Large intestine (tissue), 12 donors: ENCODE results near the gene TMEM263. TPM values are rescaled to one million over a fixed set of nuclear protein-coding genes. Genes with fewer than 3 reads are reported as not detected.

Experiments
- DNase-seq, 2 donors: peaks; one replicate each; pipeline versions ENCODE4 v3.0.0 to v3.0.0-alpha.2; 2013
- H3K27ac ChIP-seq: one replicate; pipeline ENCODE4 v1.5.1; 2013; ENCODE audit warnings: low read length
- H3K27me3 ChIP-seq: 2 replicates; pipeline ENCODE4 v1.6.1; 2013; ENCODE audit warnings: low read length; ENCODE audit not compliant: control insufficient read depth, insufficient read depth
- H3K36me3 ChIP-seq: 2 replicates; pipeline ENCODE4 v1.6.1; 2013; ENCODE audit warnings: low read length; ENCODE audit not compliant: control insufficient read depth, insufficient read depth
- H3K4me1 ChIP-seq: one replicate; pipeline ENCODE4 v1.6.1; 2013; ENCODE audit warnings: low read length; ENCODE audit not compliant: control insufficient read depth, insufficient read depth
- H3K4me3 ChIP-seq: one replicate; pipeline ENCODE4 v1.5.1; 2013; ENCODE audit warnings: low read length
- H3K9me3 ChIP-seq: one replicate; pipeline ENCODE4 v1.6.1; 2013; ENCODE audit warnings: mild to moderate bottlenecking, low read depth, low read length, moderate library complexity; ENCODE audit not compliant: control insufficient read depth
- WGBS: methylation state at CpG from one replicate; pipeline ENCODE4 v1.1.5; 2013; ENCODE audit warnings: low lambda C conversion rate; ENCODE audit not compliant: insufficient coverage; 5-methylcytosine and 5-hydroxymethylcytosine counted together
- long read RNA-seq, 11 donors: transcript quantifications; one replicate each; lab custom pipeline, GENCODE V29; 2026
- polyA plus RNA-seq: library from polyadenylated mRNA; unstranded; fragments of 120-200 nt; gene quantifications from one replicate; pipeline ENCODE4 v1.2.1, GENCODE V29; 2013

The TMEM263 gene
- 44.4 TPM for polyA plus RNA-seq
- long read RNA-seq, donor 1, partial matches to known transcripts = 0 of 4 reads
- long read RNA-seq, donor 1, other reads (novel, unspliced or antisense) = 0 of 4 reads
- long read RNA-seq, donor 2, transcript TMEM263-204 (3 exons, 3,349 nt) = major isoform, 6 of 9 reads
- long read RNA-seq, donor 2, partial matches to known transcripts = 0 of 9 reads
- long read RNA-seq, donor 2, other reads (novel, unspliced or antisense) = 0 of 9 reads
- long read RNA-seq, donor 3 = 0 reads
- long read RNA-seq, donor 4, partial matches to known transcripts = 0 of 4 reads
- long read RNA-seq, donor 4, other reads (novel, unspliced or antisense) = 0 of 4 reads
- long read RNA-seq, donor 5, transcript TMEM263-204 (3 exons, 3,349 nt) = major isoform, 7 of 54 reads
- long read RNA-seq, donor 5, partial matches to known transcripts = 45 of 54 reads
- long read RNA-seq, donor 5, other reads (novel, unspliced or antisense) = 0 of 54 reads
- long read RNA-seq, donor 6, transcript TMEM263-204 (3 exons, 3,349 nt) = major isoform, 12 of 15 reads
- long read RNA-seq, donor 6, partial matches to known transcripts = 0 of 15 reads
- long read RNA-seq, donor 6, other reads (novel, unspliced or antisense) = 0 of 15 reads
- long read RNA-seq, donor 7, transcript TMEM263-201 (4 exons, 3,362 nt) = major isoform, 8 of 13 reads
- long read RNA-seq, donor 7, partial matches to known transcripts = 0 of 13 reads
- long read RNA-seq, donor 7, other reads (novel, unspliced or antisense) = 0 of 13 reads
- long read RNA-seq, donor 8, transcript TMEM263-201 (4 exons, 3,362 nt) = major isoform, 6 of 11 reads
- long read RNA-seq, donor 8, partial matches to known transcripts = 0 of 11 reads
- long read RNA-seq, donor 8, other reads (novel, unspliced or antisense) = 0 of 11 reads
- long read RNA-seq, donor 9, transcript TMEM263-201 (4 exons, 3,362 nt) = major isoform, 10 of 51 reads
- long read RNA-seq, donor 9, partial matches to known transcripts = 37 of 51 reads
- long read RNA-seq, donor 9, other reads (novel, unspliced or antisense) = 0 of 51 reads
- long read RNA-seq, donor 10, transcript TMEM263-201 (4 exons, 3,362 nt) = major isoform, 6 of 9 reads
- long read RNA-seq, donor 10, partial matches to known transcripts = 0 of 9 reads
- long read RNA-seq, donor 10, other reads (novel, unspliced or antisense) = 0 of 9 reads
- long read RNA-seq, donor 11, partial matches to known transcripts = 0 of 7 reads
- long read RNA-seq, donor 11, other reads (novel, unspliced or antisense) = 0 of 7 reads

GRCh38 chr12:106955377-106956047, at the start of gene TMEM263:
Gene TMEM263, plus strand, starts transcription at chr12:106955907. Its CDS starts 11,210 bp downstream, at chr12:106967117.
- DNase-seq = peak; percentile 94 to 95
- H3K4me3 ChIP-seq = peak within 1 kb of the TSS; percentile 99
- peaks cover 2% of the 10 kb centered on the region for H3K4me1 ChIP-seq
- H3K36me3 ChIP-seq = peaks cover 2% of the 10 kb centered on the region
- no CpG with 5 or more reads among the region's 88 CpGs for WGBS
- H3K27ac ChIP-seq = peak within 1 kb of the TSS; percentile 90
- H3K27me3 ChIP-seq = no peaks in the 10 kb centered on the region
- H3K9me3 ChIP-seq = peaks cover 3% of the 10 kb centered on the region

- no peaks in the 10 kb centered on the region for H3K9me3 ChIP-seq
- no peak for DNase-seq
- H3K36me3 ChIP-seq = no peaks in the 10 kb centered on the region
- H3K4me3 ChIP-seq = no peak overlapping the region
- no peaks in the 10 kb centered on the region for H3K4me1 ChIP-seq
- WGBS = no CpG with 5 or more reads among the region's 2 CpGs
- H3K27ac ChIP-seq = no peak overlapping the region
- peaks cover 5% of the 10 kb centered on the region for H3K27me3 ChIP-seq
These were observed 49.0 kb upstream of the TMEM263 start for GRCh38 chr12:106906715-106907114.

- no peaks in the 10 kb centered on the region for H3K9me3 ChIP-seq
- H3K36me3 ChIP-seq = no peaks in the 10 kb centered on the region
- H3K27me3 ChIP-seq = peaks cover 5% of the 10 kb centered on the region
- no CpG with 5 or more reads among the region's 5 CpGs for WGBS
- H3K4me1 ChIP-seq = no peaks in the 10 kb centered on the region
- H3K4me3 ChIP-seq = no peak overlapping the region
- no peak for DNase-seq
- no peak overlapping the region for H3K27ac ChIP-seq
These were observed 48.3 kb upstream of the TMEM263 start for GRCh38 chr12:106907411-106907810.

GRCh38 chr12:106907846-106908245, 47.9 kb upstream of the TMEM263 start:
- Histone ChIP-seq H3K27ac (no peak overlapping the region), H3K9me3 (no peaks in the 10 kb centered on the region), H3K4me1 (no peaks in the 10 kb centered on the region), H3K4me3 (no peak overlapping the region), H3K27me3 (peaks cover 4% of the 10 kb centered on the region), H3K36me3 (no peaks in the 10 kb centered on the region)
- no CpG with 5 or more reads among the region's 4 CpGs for WGBS
- DNase-seq = no peak

GRCh38 chr12:106908561-106908960, 47.1 kb upstream of the TMEM263 start:
- no peak for DNase-seq
- 86% methylated on average over 1 of the region's 3 CpGs for WGBS

GRCh38 chr12:106910202-106910601, 45.5 kb upstream of the TMEM263 start:
- no peaks in the 10 kb centered on the region for H3K36me3 ChIP-seq
- WGBS = no CpG with 5 or more reads among the region's 1 CpG
- DNase-seq = no peak
- no peaks in the 10 kb centered on the region for H3K4me1 ChIP-seq
- no peak overlapping the region for H3K4me3 ChIP-seq
- no peaks in the 10 kb centered on the region for H3K27me3 ChIP-seq
- no peak overlapping the region for H3K27ac ChIP-seq
- H3K9me3 ChIP-seq = no peaks in the 10 kb centered on the region

More at GRCh38 chr12:106908561-106908960, 47.1 kb upstream of the TMEM263 start:
- H3K27me3 ChIP-seq = no peaks in the 10 kb centered on the region
- H3K4me1 ChIP-seq = no peaks in the 10 kb centered on the region
- H3K4me3 ChIP-seq = no peak overlapping the region
- no peak overlapping the region for H3K27ac ChIP-seq
- H3K9me3 ChIP-seq = no peaks in the 10 kb centered on the region
- H3K36me3 ChIP-seq = no peaks in the 10 kb centered on the region

- WGBS = 80% methylated on average over 1 of the region's 6 CpGs
- Histone ChIP-seq H3K9me3 (no peaks in the 10 kb centered on the region), H3K36me3 (no peaks in the 10 kb centered on the region), H3K27ac (no peak overlapping the region), H3K27me3 (no peaks in the 10 kb centered on the region), H3K4me3 (no peak overlapping the region), H3K4me1 (no peaks in the 10 kb centered on the region)
- DNase-seq = no peak
These were observed 44.1 kb upstream of the TMEM263 start for GRCh38 chr12:106911581-106911980.

- Histone ChIP-seq H3K4me1 (no peaks in the 10 kb centered on the region), H3K9me3 (no peaks in the 10 kb centered on the region), H3K36me3 (no peaks in the 10 kb centered on the region), H3K27me3 (no peaks in the 10 kb centered on the region), H3K27ac (no peak overlapping the region), H3K4me3 (no peak overlapping the region)
- no peak for DNase-seq
- WGBS = no CpG with 5 or more reads among the region's 10 CpGs
These were observed 42.3 kb upstream of the TMEM263 start for GRCh38 chr12:106913456-106913855.

- H3K4me3 ChIP-seq = no peak overlapping the region
- no peaks in the 10 kb centered on the region for H3K27me3 ChIP-seq
- H3K4me1 ChIP-seq = no peaks in the 10 kb centered on the region
- no peak overlapping the region for H3K27ac ChIP-seq
- no peak for DNase-seq
- H3K36me3 ChIP-seq = no peaks in the 10 kb centered on the region
- H3K9me3 ChIP-seq = no peaks in the 10 kb centered on the region
- WGBS = 100% methylated on average over 1 of the region's 3 CpGs
These were observed 40.7 kb upstream of the TMEM263 start for GRCh38 chr12:106914796-106915634.
